GM23248 (cell line): ENCODE measurements around the gene LRP3. TPM values are rescaled to one million over a fixed set of nuclear protein-coding genes. Genes with fewer than 3 reads are reported as not detected.

Source experiments
- DNase-seq: peaks from one replicate; pipeline ENCODE4 v3.0.0-alpha.2; 2015
- H2AFZ ChIP-seq: fragments of 200-600 bp; sonication (generic); 2 replicates; pipeline ENCODE4 v1.6.1; 2016; ENCODE audit warnings: antibody characterized with exemption
- H3F3A ChIP-seq: fragments of 200-600 bp; sonication (generic); 2 replicates; pipeline ENCODE4 v1.6.1; 2016; ENCODE audit warnings: mild to moderate bottlenecking, antibody characterized with exemption, mixed run types; ENCODE audit not compliant: insufficient read depth
- H3K27ac ChIP-seq: fragments of 200-600 bp; sonication (generic); 2 replicates; pipeline ENCODE4 v1.5.1; 2016; ENCODE audit warnings: mild to moderate bottlenecking
- H3K27me3 ChIP-seq: fragments of 200-600 bp; sonication (generic); replicated peaks from 2 replicates; pipeline ENCODE4 v1.6.1; 2016; ENCODE audit warnings: mild to moderate bottlenecking; ENCODE audit not compliant: insufficient read depth
- H3K36me3 ChIP-seq: fragments of 200-600 bp; sonication (generic); 2 replicates; pipeline ENCODE4 v1.6.1; 2016; ENCODE audit warnings: low read depth, mild to moderate bottlenecking
- H3K4me1 ChIP-seq: fragments of 200-600 bp; sonication (generic); 2 replicates; pipeline ENCODE4 v1.6.1; 2016; ENCODE audit warnings: mild to moderate bottlenecking; ENCODE audit not compliant: insufficient read depth
- H3K4me2 ChIP-seq: fragments of 200-600 bp; sonication (generic); one replicate; pipeline ENCODE4 v1.6.1; 2016; ENCODE audit warnings: mild to moderate bottlenecking; ENCODE audit not compliant: unreplicated experiment
- H3K4me3 ChIP-seq: fragments of 200-600 bp; sonication (generic); 2 replicates; pipeline ENCODE4 v1.5.1; 2016; ENCODE audit warnings: mild to moderate bottlenecking
- H3K79me2 ChIP-seq: fragments of 200-600 bp; sonication (generic); 2 replicates; pipeline ENCODE4 v1.6.1; 2016; ENCODE audit warnings: mild to moderate bottlenecking; ENCODE audit not compliant: insufficient read depth
- H3K9ac ChIP-seq: fragments of 200-600 bp; sonication (generic); 2 replicates; pipeline ENCODE4 v1.6.1; 2016; ENCODE audit warnings: mild to moderate bottlenecking
- H3K9me2 ChIP-seq: fragments of 200-600 bp; sonication (generic); 2 replicates; pipeline ENCODE4 v1.6.1; 2016; ENCODE audit warnings: mixed run types, mild to moderate bottlenecking, moderate library complexity; ENCODE audit not compliant: insufficient read depth
- H3K9me3 ChIP-seq: fragments of 200-600 bp; sonication (generic); one replicate; pipeline ENCODE4 v1.6.1; 2017; ENCODE audit warnings: low read depth
- H4K20me1 ChIP-seq: fragments of 200-600 bp; sonication (generic); 2 replicates; pipeline ENCODE4 v1.6.0; 2016; ENCODE audit not compliant: insufficient read depth
- EZH2 ChIP-seq: fragments of 200-600 bp; sonication (generic); IDR thresholded peaks from 2 replicates; pipeline ENCODE4 v1.6.1; 2018; ENCODE audit warnings: antibody characterized with exemption, mild to moderate bottlenecking; ENCODE audit not compliant: insufficient read depth, poor library complexity, severe bottlenecking
- EZH2phosphoT487 ChIP-seq: fragments of 200-600 bp; sonication (generic); IDR thresholded peaks from 2 replicates; pipeline ENCODE4 v1.6.1; 2018; ENCODE audit warnings: antibody characterized with exemption, moderate library complexity, mild to moderate bottlenecking, low read depth; ENCODE audit not compliant: insufficient read depth
- WGBS, 2 experiments: methylation state at CpG; one replicate each; pipeline ENCODE4 v1.1.6; 2015 to 2017; ENCODE audit warnings: low lambda C conversion rate in 2 of 2, low coverage in 1 of 2; ENCODE audit errors: missing lambda C conversion rate in 2 of 2; 5-methylcytosine and 5-hydroxymethylcytosine counted together
- in situ Hi-C: fragments of 300-500 bp; cut with MboI; formaldehyde crosslinking; loops from 2 replicates; pipeline ENCODE4 v1.15.0; 2020
- polyA plus RNA-seq: library from polyadenylated mRNA; unstranded; fragments of >200 nt; fragmentation: Nextera tagmentation; extraction: Ambion mirVana; gene quantifications from 2 replicates; pipeline ENCODE4 v1.2.1, GENCODE V29; 2016
- total RNA-seq: library from RNA; depleted of rRNA; stranded (reverse); fragments of >200 nt; shearing (Covaris generic); gene quantifications from 2 replicates; pipeline ENCODE4 v1.2.3, GENCODE V29; 2014

Gene LRP3
- total and polyA plus RNA-seq, 2 experiments from 2014 or later, result 2.9 to 58.3 TPM

DNA sequence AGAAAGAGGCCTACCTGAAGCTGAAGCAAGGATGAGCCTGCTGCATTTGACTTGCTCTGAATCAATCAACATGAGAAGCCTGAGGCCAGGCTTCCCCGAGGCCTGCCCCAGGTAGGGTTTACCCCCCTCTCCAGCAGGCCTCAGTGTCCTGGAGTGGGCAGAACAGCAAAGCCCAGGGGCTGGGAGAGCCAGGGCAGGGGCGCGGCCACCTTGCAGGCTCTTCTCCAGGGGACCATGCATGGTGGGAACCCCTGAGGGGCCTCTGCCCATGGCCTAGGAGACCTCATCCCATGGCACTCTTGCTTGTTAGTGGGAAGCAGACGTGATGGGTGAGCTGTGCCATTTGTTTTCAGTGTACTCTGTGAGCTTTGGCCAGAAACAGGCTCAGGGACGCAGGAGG is 19.9 kb upstream of the LRP3 start:
- no peak for DNase-seq
- H3K4me1 ChIP-seq, result peaks cover 13% of the 10 kb centered on the region
- no peak overlapping the region for H3K4me3 ChIP-seq
- H3K36me3 ChIP-seq, result no peaks in the 10 kb centered on the region
- H3K79me2 ChIP-seq, result peaks cover 10% of the 10 kb centered on the region
- no peak overlapping the region for H2AFZ ChIP-seq
- H3K4me2 ChIP-seq, result no peak overlapping the region
- WGBS, 2 experiments, result 66 to 72% methylated on average over 5 of the region's 5 CpGs
- no peaks in the 10 kb centered on the region for H3K27me3 ChIP-seq
- H3K9me3 ChIP-seq, result no peaks in the 10 kb centered on the region
- no peak overlapping the region for H3K27ac ChIP-seq
- in situ Hi-C loops, result no loop called here
- H3K9ac ChIP-seq, result no peak overlapping the region
- H3K9me2 ChIP-seq, result no peaks in the 10 kb centered on the region
- no peaks in the 10 kb centered on the region for H4K20me1 ChIP-seq
- TF ChIP-seq EZH2phosphoT487 (no peak), EZH2 (no peak)
- H3F3A ChIP-seq, result peaks cover 9% of the 10 kb centered on the region

DNA sequence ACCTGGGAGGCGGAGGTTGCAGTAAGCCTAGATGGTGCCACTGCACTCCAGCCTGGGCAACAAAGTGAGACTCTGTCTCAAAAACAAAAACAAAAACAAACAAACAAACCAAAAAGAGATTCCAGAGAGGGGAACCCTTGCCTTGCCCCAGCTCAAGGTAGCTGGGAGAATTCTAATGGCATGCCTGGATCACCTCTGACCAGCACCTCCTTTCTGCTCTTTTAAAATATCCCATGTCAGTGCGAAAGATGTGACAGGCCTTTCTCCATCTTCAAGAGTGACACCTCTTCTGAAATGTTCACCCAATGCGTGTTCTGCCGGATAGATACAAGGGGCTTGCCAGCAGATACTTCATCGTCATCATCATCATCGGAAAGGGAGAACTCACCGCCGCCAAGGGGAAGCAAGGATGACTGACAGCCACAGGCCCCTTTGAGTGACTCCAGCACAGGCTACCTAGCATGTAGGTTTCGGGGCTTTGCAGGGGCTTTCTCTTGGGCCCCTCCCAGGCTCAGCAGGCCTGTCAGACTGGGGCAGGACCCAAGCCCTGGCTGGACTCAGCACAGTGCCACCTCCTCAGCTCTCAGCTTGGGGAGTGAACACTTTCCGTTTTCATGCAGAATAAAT is 18.9 kb upstream of the LRP3 start:
- Histone ChIP-seq H4K20me1 (no peaks in the 10 kb centered on the region), H3K27me3 (no peaks in the 10 kb centered on the region), H3K4me3 (peak overlapping the region; percentile 79; the same call in 1 of the 2 replicates), H2AFZ (no peak overlapping the region), H3K79me2 (peaks cover 10% of the 10 kb centered on the region), H3K9me2 (no peaks in the 10 kb centered on the region), H3K9me3 (no peaks in the 10 kb centered on the region), H3K36me3 (no peaks in the 10 kb centered on the region), H3K27ac (no peak overlapping the region), H3F3A (peaks cover 9% of the 10 kb centered on the region), H3K9ac (peak overlapping the region; percentile 91), H3K4me1 (peaks cover 13% of the 10 kb centered on the region), H3K4me2 (no peak overlapping the region)
- in situ Hi-C loops, result no loop called here
- no peak for DNase-seq
- TF ChIP-seq EZH2phosphoT487 (no peak), EZH2 (no peak)
- WGBS, 2 experiments, result 94 to 95% methylated on average over 10 of the region's 10 CpGs

DNA sequence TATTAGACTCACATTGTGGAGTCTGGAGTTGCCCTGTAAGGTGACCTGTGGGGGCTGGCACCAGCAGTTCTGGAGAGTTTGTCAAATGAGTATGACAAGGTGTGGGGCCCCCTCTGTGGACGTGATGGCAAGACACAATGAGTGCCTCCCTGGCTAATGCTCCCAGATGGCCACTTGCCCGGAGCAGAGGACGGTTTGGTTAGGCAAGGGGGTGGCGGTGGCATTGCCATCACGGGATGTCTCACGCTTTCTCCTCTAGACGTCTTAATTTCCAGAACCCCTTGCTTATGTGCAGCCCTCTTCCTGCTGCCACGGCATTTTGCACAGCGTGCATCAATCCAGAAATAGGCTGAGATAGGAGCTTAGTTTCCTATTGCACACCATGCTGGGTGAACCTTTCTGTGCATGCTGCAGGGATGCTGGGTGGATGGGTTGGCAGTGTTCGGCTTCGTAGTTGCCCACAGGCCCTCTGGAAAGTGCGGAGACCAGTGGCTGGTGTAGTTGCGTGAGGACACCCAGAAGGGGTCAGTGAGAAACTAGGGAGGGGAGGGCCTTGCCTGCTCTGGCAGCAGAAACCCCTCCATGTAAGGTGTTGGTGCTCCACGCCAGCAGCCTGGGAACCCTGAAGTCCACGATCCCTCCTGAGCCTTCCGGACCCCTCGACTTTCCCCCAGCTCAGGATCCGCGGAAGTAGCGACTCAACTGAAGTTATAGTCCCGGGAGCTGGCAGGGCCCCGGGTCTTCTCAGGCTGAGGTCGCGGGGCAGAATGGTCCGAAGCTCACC is 18.1 kb upstream of the LRP3 start:
- in situ Hi-C loops, result no loop called here
- no peaks in the 10 kb centered on the region for H3K27me3 ChIP-seq
- no peaks in the 10 kb centered on the region for H3K36me3 ChIP-seq
- peak overlapping the region; percentile 66 for H3K4me2 ChIP-seq
- no peaks in the 10 kb centered on the region for H4K20me1 ChIP-seq
- H3K9me2 ChIP-seq, result no peaks in the 10 kb centered on the region
- H3K9ac ChIP-seq, result peak overlapping the region; percentile 91
- H3K4me1 ChIP-seq, result peaks cover 13% of the 10 kb centered on the region
- WGBS, 2 experiments, result 14 to 15% methylated on average over 24 to 25 of the region's 25 CpGs
- H2AFZ ChIP-seq, result peak overlapping the region; percentile 85
- peak overlapping the region; percentile 79 for H3K4me3 ChIP-seq
- peak overlapping the region; percentile 81 for H3K27ac ChIP-seq
- TF ChIP-seq EZH2phosphoT487 (no peak), EZH2 (no peak)
- peaks cover 9% of the 10 kb centered on the region for H3F3A ChIP-seq
- H3K9me3 ChIP-seq, result no peaks in the 10 kb centered on the region
- peaks cover 10% of the 10 kb centered on the region for H3K79me2 ChIP-seq
- DNase-seq, result peak; percentile 64

DNA sequence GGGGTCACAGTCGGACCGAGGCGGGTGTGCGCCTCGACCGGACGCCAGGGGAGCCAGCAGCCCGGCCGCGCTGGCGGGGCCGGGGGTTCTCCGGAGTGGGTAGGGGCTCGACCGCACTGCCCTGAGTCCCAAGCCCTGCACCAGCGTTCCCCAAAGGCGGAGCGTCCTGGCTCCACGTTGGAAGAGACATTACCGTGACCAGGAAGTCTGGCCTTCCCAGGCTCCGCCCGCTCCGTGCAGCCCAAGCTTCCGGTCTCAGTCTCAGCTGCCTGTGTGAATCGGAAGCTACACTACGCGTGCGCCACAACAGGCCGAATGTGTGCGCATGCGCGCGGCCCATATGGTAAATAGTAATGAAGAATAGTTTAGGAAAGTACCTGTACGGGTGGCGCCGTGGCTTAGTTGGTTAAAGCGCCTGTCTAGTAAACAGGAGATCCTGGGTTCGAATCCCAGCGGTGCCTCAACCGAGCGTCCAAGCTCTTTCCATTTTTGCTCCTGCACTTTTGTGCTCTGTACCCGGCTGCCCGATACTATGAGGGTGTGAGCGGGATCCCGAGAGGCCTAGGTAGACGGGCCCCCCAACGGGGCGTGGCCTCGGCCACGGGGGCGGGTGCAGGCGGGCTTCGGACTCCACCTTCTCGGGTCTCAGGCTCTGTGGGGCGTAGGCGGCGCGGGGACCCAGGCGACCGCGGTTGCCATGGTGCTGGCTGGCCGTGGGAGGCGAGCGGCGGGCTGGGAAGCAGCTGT is 17.3 kb upstream of the LRP3 start:
- peaks cover 9% of the 10 kb centered on the region for H3F3A ChIP-seq
- no peaks in the 10 kb centered on the region for H4K20me1 ChIP-seq
- in situ Hi-C loops, result no loop called here
- peak overlapping the region; percentile 81 for H3K27ac ChIP-seq
- peak overlapping the region; percentile 85 for H2AFZ ChIP-seq
- no peaks in the 10 kb centered on the region for H3K36me3 ChIP-seq
- no peaks in the 10 kb centered on the region for H3K9me3 ChIP-seq
- WGBS, 2 experiments, result 1% methylated on average over 52 to 65 of the region's 65 CpGs
- peaks cover 10% of the 10 kb centered on the region for H3K4me1 ChIP-seq
- DNase-seq, result peak; percentile 98
- peak overlapping the region; percentile 79 for H3K4me3 ChIP-seq
- H3K9me2 ChIP-seq, result no peaks in the 10 kb centered on the region
- H3K79me2 ChIP-seq, result peaks cover 10% of the 10 kb centered on the region
- H3K9ac ChIP-seq, result peak overlapping the region; percentile 91
- peak overlapping the region; percentile 83 for H3K4me2 ChIP-seq
- H3K27me3 ChIP-seq, result no peaks in the 10 kb centered on the region
- TF ChIP-seq EZH2 (no peak), EZH2phosphoT487 (no peak)
